Glomerular endothelial cell (primary cell): ENCODE measurements around the gene TMEM92. TPM values are rescaled to one million over a fixed set of nuclear protein-coding genes. Genes with fewer than 3 reads are reported as not detected.

Source experiments
- DNase-seq: peaks from one replicate; pipeline ENCODE4 v3.0.0-alpha.2; 2011; ENCODE audit warnings: low read depth, low spot score; ENCODE audit errors: extremely low read depth
- total RNA-seq: library from RNA; depleted of rRNA; stranded (reverse); fragments of >200 nt; gene quantifications from 2 replicates; pipeline ENCODE4 v1.2.3, GENCODE V29; 2015

Gene TMEM92
- total RNA-seq, 1 donor from 2014 or later: 0.12 TPM

DNA sequence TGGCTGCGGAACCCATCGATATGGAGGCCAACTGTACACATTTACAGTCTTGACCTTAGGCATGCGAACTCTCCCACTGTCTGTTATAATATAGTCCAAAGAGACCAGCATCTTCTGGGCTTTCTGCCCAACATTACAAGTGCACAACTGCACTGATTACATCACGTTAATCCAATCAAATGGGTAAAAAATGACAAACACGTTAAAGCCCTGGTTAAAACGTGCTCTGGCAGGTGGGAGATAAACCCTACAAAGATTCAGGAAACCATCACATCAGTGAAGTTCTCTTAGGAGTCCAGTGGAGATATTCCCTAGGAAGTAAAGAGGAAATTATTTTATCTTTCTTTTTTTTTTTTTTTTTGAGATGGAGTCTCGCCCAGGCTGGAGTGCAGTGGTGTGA, 48.0 kb downstream of the TMEM92 start:
- DNase-seq: no peak

DNA sequence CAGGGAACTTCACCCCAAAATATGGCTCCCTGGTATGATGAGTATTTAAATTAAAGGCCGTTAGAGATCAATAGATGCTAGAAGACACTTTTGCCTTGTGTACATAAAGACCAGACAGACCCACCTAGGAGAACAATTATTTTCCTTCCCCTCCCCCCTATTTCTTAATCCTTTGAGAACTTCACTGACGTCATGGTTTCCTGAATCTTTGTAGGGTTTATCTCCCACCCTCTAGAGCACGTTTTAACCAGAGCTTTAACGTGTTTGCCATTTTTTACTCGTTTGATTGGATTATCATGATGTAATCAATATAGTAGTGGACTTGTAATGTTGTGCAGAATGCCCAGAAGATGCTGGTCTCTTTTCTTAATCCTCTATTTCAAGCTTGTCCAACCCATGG, 48.8 kb downstream of the TMEM92 start:
- DNase-seq: no peak

DNA sequence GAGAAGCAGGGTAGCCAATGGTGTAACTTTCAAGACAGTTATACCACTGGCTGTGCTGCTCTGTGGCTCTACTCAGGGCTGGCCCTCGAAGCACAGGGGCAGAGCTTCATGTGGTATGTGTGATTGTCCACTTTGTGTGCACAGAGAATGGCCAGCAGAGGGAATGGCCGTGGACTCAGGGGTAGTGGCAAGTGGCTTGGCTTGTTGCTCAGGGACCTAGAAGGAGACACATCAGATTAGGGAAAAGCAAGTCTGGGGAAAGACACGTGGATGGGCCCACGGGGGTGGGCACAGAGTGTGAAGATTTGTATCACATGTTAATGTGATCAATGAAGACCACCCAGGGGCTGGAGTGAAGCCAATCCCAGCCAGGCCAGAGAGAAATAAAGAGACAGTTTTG, 51.6 kb downstream of the TMEM92 start:
- no peak for DNase-seq

DNA sequence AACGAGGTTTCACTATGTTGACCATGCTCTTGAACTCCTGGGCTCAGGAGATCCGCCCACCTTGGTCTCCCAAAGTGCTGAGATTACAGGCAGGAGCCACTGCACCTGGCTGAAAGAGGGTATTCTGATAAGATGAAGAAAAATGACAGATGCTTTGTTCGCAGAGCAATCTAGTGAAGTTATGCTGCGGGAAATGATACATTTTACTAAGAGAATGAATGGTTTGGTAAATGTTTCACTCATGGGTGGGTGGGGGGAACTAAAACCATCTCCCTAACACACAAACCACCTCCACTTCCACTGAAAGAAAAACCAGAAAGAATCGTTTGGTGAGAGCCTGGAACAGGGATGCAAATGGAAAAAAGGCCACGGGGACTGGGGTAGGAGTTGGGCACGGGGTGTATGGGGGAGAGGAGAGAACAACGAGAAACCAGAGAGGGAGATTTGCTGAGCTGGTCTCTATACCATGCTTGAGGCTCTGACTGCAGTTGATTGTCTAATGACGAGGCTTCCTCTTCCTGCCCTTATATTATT, 52.6 kb downstream of the TMEM92 start:
- no peak for DNase-seq

DNA sequence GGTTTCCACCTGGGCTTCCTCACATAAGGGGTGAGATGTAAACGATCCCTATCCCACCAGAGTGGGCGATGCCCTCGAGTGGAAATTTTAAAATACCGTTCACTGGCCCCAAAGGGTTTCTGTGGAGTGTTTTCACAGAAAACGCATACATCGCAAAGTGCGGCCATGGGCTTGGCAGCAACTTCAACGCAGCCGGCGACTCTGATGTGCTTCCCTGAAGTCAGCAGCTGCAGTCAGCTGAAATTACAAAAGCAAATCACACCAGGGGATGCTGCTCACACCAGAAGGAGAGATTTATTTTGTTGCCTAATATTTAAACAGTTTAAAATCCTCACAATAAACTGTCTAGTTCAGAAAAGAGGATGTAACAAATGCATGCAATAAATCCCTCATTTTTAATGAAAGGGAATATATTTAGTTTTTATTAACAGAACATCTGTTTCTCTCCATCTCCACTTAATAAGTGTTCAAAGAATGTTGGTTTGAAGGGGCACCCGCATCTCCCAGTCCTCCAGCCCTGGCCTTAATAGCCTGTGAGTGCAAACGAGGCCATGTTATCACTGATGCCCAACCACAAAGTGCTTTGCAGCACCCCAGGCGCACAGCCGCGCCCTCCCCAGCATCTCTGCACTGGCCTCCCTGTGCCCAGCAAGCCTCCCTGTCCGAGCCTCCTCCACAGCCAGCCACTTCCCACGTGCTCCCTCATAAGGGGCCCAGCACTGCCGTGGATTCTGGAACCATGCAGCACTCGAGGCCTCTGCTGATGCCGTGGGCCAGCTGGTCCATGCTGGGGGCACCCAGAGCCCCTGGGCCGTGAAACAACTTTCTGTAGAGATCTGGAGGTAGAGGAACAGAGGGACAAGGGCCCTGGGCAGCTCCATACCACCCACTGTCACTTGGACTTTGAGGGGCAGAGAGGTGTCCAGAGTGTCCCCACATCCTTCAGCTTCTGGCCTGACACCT, 54.4 kb downstream of the TMEM92 start:
- no peak for DNase-seq

DNA sequence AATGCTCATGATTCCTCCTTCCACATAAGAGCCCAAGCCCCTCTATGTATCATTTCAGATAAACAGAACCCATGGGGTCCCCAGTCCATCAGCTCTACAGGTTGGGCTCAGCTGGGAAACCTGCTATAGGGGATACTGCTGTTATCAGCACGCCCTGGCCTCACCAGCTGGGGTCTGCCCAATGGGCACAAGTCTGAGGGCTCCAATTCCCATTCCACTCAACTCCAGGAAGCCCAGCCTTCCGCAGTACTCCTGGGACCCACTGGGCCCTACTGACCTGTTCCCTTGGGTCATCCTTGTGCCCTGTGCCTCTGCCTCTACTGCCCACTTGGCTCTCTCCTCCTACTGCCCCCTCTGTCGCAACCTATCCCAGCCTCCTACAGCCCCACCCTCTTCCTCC, 55.5 kb downstream of the TMEM92 start:
- DNase-seq: no peak

DNA sequence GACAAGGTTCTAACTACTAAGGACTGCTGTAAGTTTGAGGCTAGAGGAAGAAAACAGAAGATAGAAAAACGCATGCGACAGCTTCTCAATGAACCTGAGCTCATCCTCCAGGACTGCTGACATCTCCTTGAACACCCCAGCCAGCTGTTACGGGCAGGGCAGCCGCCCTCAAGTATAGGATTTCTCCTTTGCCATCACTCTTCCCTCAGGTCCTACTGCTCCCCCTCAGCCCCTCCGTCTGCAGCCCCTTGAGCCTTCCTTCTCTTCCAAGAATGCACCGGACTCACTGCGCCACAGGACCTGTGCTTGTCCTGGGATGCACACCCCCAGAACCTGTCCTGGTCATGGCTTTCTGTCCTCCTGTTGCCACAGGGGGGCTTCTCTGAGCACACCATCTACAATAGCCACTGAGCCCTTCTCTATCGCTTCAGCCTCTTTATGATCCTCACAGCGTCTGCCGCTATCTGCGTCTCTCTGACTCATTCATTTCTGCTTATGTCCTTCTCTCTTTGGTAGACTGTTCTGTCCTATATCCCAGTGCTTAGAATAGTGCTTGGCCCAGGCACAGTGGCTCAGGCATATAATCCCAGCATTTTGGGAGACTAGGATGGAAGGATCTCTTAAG, 56.0 kb downstream of the TMEM92 start:
- no peak for DNase-seq

Other genes with a start within 250 kb of the TMEM92 start
- gene ITGA3, start 218.4 kb upstream of the TMEM92 start, total RNA-seq: 331 and 341 TPM in 2 replicates
- gene PDK2, start 179.1 kb upstream of the TMEM92 start, total RNA-seq: 23.5 and 26.9 TPM in 2 replicates
- 9.6 and 24.9 TPM in 2 replicates for gene SAMD14, start 144.3 kb upstream of the TMEM92 start, total RNA-seq
- 35.6 and 56.6 TPM in 2 replicates for gene PPP1R9B, start 123.8 kb upstream of the TMEM92 start, total RNA-seq
- gene SGCA, start 108.5 kb upstream of the TMEM92 start, total RNA-seq: not detected in 2 replicates
- gene COL1A1, start 72.8 kb upstream of the TMEM92 start, total RNA-seq: 118 and 702 TPM in 2 replicates
- gene XYLT2, start 71.7 kb downstream of the TMEM92 start, total RNA-seq: 40.1 and 45.8 TPM in 2 replicates
- gene MRPL27, start 98.7 kb downstream of the TMEM92 start, total RNA-seq: 53.6 and 57.3 TPM in 2 replicates
- 2.7 and 3.9 TPM in 2 replicates for gene EME1, start 98.8 kb downstream of the TMEM92 start, total RNA-seq
- 142 and 157 TPM in 2 replicates for gene LRRC59, start 123.1 kb downstream of the TMEM92 start, total RNA-seq
- 32.6 and 37.2 TPM in 2 replicates for gene ACSF2, start 151.8 kb downstream of the TMEM92 start, total RNA-seq
- not detected in 2 replicates for gene CHAD, start 194.4 kb downstream of the TMEM92 start, total RNA-seq
- gene RSAD1, start 204.4 kb downstream of the TMEM92 start, total RNA-seq: 30.1 and 34.7 TPM in 2 replicates
- 0.23 and 1.6 TPM in 2 replicates for gene MYCBPAP, start 234.0 kb downstream of the TMEM92 start, total RNA-seq